ENCODE measurements around the gene SLC34A1.
A peak's percentile ranks its signal among the peaks of the same experiment; 100 is the strongest.

The SLC34A1 gene

GRCh38 chr5:177346820-177347219 lies 37.4 kb upstream of the SLC34A1 start:
- peaks cover 34% of the 10 kb centered on the region for H3K36me3 ChIP-seq (ENCODE audit: control insufficient read depth, insufficient read depth, low read length)
- H3K4me1 ChIP-seq (ENCODE audit: control insufficient read depth, insufficient read depth, low read length), result peaks cover 21% of the 10 kb centered on the region
- H3K4me3 ChIP-seq (ENCODE audit: low read depth, low read length), result no peak overlapping the region
- no peak overlapping the region for H3K9ac ChIP-seq (ENCODE audit: low read length)
- H3K27ac ChIP-seq (ENCODE audit: low read depth, low read length), result no peak overlapping the region
- H3K27me3 ChIP-seq (ENCODE audit: control insufficient read depth, insufficient read depth, low read length), result no peaks in the 10 kb centered on the region
- no peaks in the 10 kb centered on the region for H3K9me3 ChIP-seq (ENCODE audit: control insufficient read depth, insufficient read depth, low read depth, low read length)

- no peaks in the 10 kb centered on the region for H3K9me3 ChIP-seq (ENCODE audit: control insufficient read depth, insufficient read depth, low read depth, low read length)
- no peak overlapping the region for H3K9ac ChIP-seq (ENCODE audit: low read length)
- H3K4me3 ChIP-seq (ENCODE audit: low read depth, low read length), result no peak overlapping the region
- H3K4me1 ChIP-seq (ENCODE audit: control insufficient read depth, insufficient read depth, low read length), result peaks cover 25% of the 10 kb centered on the region
- H3K27ac ChIP-seq (ENCODE audit: low read depth, low read length), result no peak overlapping the region
- H3K36me3 ChIP-seq (ENCODE audit: control insufficient read depth, insufficient read depth, low read length), result peaks cover 34% of the 10 kb centered on the region
- H3K27me3 ChIP-seq (ENCODE audit: control insufficient read depth, insufficient read depth, low read length), result no peaks in the 10 kb centered on the region
Measured at GRCh38 chr5:177347699-177348098, 36.5 kb upstream of the SLC34A1 start.

GRCh38 chr5:177349362-177349647 lies 34.9 kb upstream of the SLC34A1 start:
- Histone ChIP-seq H3K4me1 (ENCODE audit: control insufficient read depth, insufficient read depth, low read length) (peaks cover 25% of the 10 kb centered on the region), H3K27ac (ENCODE audit: low read depth, low read length) (no peak overlapping the region), H3K4me3 (ENCODE audit: low read depth, low read length) (peak overlapping the region; percentile 95; the same call in 1 of the 2 replicates), H3K9me3 (ENCODE audit: control insufficient read depth, insufficient read depth, low read depth, low read length) (no peaks in the 10 kb centered on the region), H3K36me3 (ENCODE audit: control insufficient read depth, insufficient read depth, low read length) (peaks cover 29% of the 10 kb centered on the region), H3K9ac (ENCODE audit: low read length) (no peak overlapping the region), H3K27me3 (ENCODE audit: control insufficient read depth, insufficient read depth, low read length) (no peaks in the 10 kb centered on the region)

GRCh38 chr5:177349762-177350161 lies 34.5 kb upstream of the SLC34A1 start:
- H3K4me1 ChIP-seq (ENCODE audit: control insufficient read depth, insufficient read depth, low read length), result peaks cover 25% of the 10 kb centered on the region
- no peak overlapping the region for H3K9ac ChIP-seq (ENCODE audit: low read length)
- peaks cover 28% of the 10 kb centered on the region for H3K36me3 ChIP-seq (ENCODE audit: control insufficient read depth, insufficient read depth, low read length)
- no peak overlapping the region for H3K27ac ChIP-seq (ENCODE audit: low read depth, low read length)
- peak overlapping the region; percentile 95 for H3K4me3 ChIP-seq (ENCODE audit: low read depth, low read length)
- H3K27me3 ChIP-seq (ENCODE audit: control insufficient read depth, insufficient read depth, low read length), result 0 out of 2 replicates have a peak, but pooled peaks cover 4% of the 10 kb centered on the region
- H3K9me3 ChIP-seq (ENCODE audit: control insufficient read depth, insufficient read depth, low read depth, low read length), result no peaks in the 10 kb centered on the region

GRCh38 chr5:177350776-177351391 lies 33.4 kb upstream of the SLC34A1 start:
- H3K27me3 ChIP-seq (ENCODE audit: control insufficient read depth, insufficient read depth, low read length), result 0 out of 2 replicates have a peak, but pooled peaks cover 9% of the 10 kb centered on the region

GRCh38 chr5:177351392-177352329 lies 32.6 kb upstream of the SLC34A1 start, which contains the start of gene LMAN2:
LMAN2 (minus strand) TSS chr5:177351668; CDS start chr5:177351647, 21 bp downstream.
- H3K4me3 ChIP-seq (ENCODE audit: low read depth, low read length), result peak within 1 kb of the TSS; percentile 95
- peaks cover 25% of the 10 kb centered on the region for H3K4me1 ChIP-seq (ENCODE audit: control insufficient read depth, insufficient read depth, low read length)
- H3K9me3 ChIP-seq (ENCODE audit: control insufficient read depth, insufficient read depth, low read depth, low read length), result peaks cover 3% of the 10 kb centered on the region; the same call in 1 of the 2 replicates
- peaks cover 26% of the 10 kb centered on the region for H3K36me3 ChIP-seq (ENCODE audit: control insufficient read depth, insufficient read depth, low read length)
- 0 out of 2 replicates have a peak, but pooled peaks cover 9% of the 10 kb centered on the region for H3K27me3 ChIP-seq (ENCODE audit: control insufficient read depth, insufficient read depth, low read length)
- peak within 1 kb of the TSS; percentile 95 for H3K9ac ChIP-seq (ENCODE audit: low read length)
- H3K27ac ChIP-seq (ENCODE audit: low read depth, low read length), result peak within 1 kb of the TSS; percentile 98

More at GRCh38 chr5:177350776-177351391, 33.4 kb upstream of the SLC34A1 start:
- H3K9ac ChIP-seq (ENCODE audit: low read length), result peak overlapping the region; percentile 95
- peaks cover 26% of the 10 kb centered on the region for H3K36me3 ChIP-seq (ENCODE audit: control insufficient read depth, insufficient read depth, low read length)
- peak overlapping the region; percentile 98; the same call in 1 of the 2 replicates for H3K27ac ChIP-seq (ENCODE audit: low read depth, low read length)
- peak overlapping the region; percentile 95 for H3K4me3 ChIP-seq (ENCODE audit: low read depth, low read length)
- peaks cover 3% of the 10 kb centered on the region; the same call in 1 of the 2 replicates for H3K9me3 ChIP-seq (ENCODE audit: control insufficient read depth, insufficient read depth, low read depth, low read length)
- peaks cover 25% of the 10 kb centered on the region for H3K4me1 ChIP-seq (ENCODE audit: control insufficient read depth, insufficient read depth, low read length)

GRCh38 chr5:177353093-177353492 lies 31.1 kb upstream of the SLC34A1 start:
- peaks cover 3% of the 10 kb centered on the region; the same call in 1 of the 2 replicates for H3K9me3 ChIP-seq (ENCODE audit: control insufficient read depth, insufficient read depth, low read depth, low read length)
- H3K4me3 ChIP-seq (ENCODE audit: low read depth, low read length), result no peak overlapping the region
- no peak overlapping the region for H3K27ac ChIP-seq (ENCODE audit: low read depth, low read length)
- H3K9ac ChIP-seq (ENCODE audit: low read length), result no peak overlapping the region
- H3K4me1 ChIP-seq (ENCODE audit: control insufficient read depth, insufficient read depth, low read length), result peaks cover 25% of the 10 kb centered on the region
- H3K27me3 ChIP-seq (ENCODE audit: control insufficient read depth, insufficient read depth, low read length), result 0 out of 2 replicates have a peak, but pooled peaks cover 9% of the 10 kb centered on the region
- H3K36me3 ChIP-seq (ENCODE audit: control insufficient read depth, insufficient read depth, low read length), result peaks cover 15% of the 10 kb centered on the region

- peaks cover 20% of the 10 kb centered on the region for H3K4me1 ChIP-seq (ENCODE audit: control insufficient read depth, insufficient read depth, low read length)
- H3K9ac ChIP-seq (ENCODE audit: low read length), result no peak overlapping the region
- H3K9me3 ChIP-seq (ENCODE audit: control insufficient read depth, insufficient read depth, low read depth, low read length), result peaks cover 3% of the 10 kb centered on the region; the same call in 1 of the 2 replicates
- no peak overlapping the region for H3K4me3 ChIP-seq (ENCODE audit: low read depth, low read length)
- H3K36me3 ChIP-seq (ENCODE audit: control insufficient read depth, insufficient read depth, low read length), result peaks cover 8% of the 10 kb centered on the region; the same call in 1 of the 2 replicates
- H3K27me3 ChIP-seq (ENCODE audit: control insufficient read depth, insufficient read depth, low read length), result 0 out of 2 replicates have a peak, but pooled peaks cover 9% of the 10 kb centered on the region
- no peak overlapping the region for H3K27ac ChIP-seq (ENCODE audit: low read depth, low read length)
Measured at GRCh38 chr5:177354256-177354655, 30.0 kb upstream of the SLC34A1 start.

- no peak overlapping the region for H3K9ac ChIP-seq (ENCODE audit: low read length)
- no peak overlapping the region for H3K4me3 ChIP-seq (ENCODE audit: low read depth, low read length)
- no peak overlapping the region for H3K27ac ChIP-seq (ENCODE audit: low read depth, low read length)
- peaks cover 9% of the 10 kb centered on the region; the same call in 1 of the 2 replicates for H3K27me3 ChIP-seq (ENCODE audit: control insufficient read depth, insufficient read depth, low read length)
- H3K9me3 ChIP-seq (ENCODE audit: control insufficient read depth, insufficient read depth, low read depth, low read length), result peaks cover 3% of the 10 kb centered on the region; the same call in 1 of the 2 replicates
- peaks cover 4% of the 10 kb centered on the region; the same call in 1 of the 2 replicates for H3K36me3 ChIP-seq (ENCODE audit: control insufficient read depth, insufficient read depth, low read length)
- peaks cover 16% of the 10 kb centered on the region for H3K4me1 ChIP-seq (ENCODE audit: control insufficient read depth, insufficient read depth, low read length)
Measured at GRCh38 chr5:177354711-177355110, 29.5 kb upstream of the SLC34A1 start.

GRCh38 chr5:177355162-177355867 lies 28.9 kb upstream of the SLC34A1 start:
- Histone ChIP-seq H3K9me3 (ENCODE audit: control insufficient read depth, insufficient read depth, low read depth, low read length) (peaks cover 3% of the 10 kb centered on the region; the same call in 1 of the 2 replicates), H3K27me3 (ENCODE audit: control insufficient read depth, insufficient read depth, low read length) (peaks cover 9% of the 10 kb centered on the region; the same call in 1 of the 2 replicates), H3K27ac (ENCODE audit: low read depth, low read length) (no peak overlapping the region), H3K4me1 (ENCODE audit: control insufficient read depth, insufficient read depth, low read length) (peaks cover 10% of the 10 kb centered on the region), H3K4me3 (ENCODE audit: low read depth, low read length) (no peak overlapping the region), H3K36me3 (ENCODE audit: control insufficient read depth, insufficient read depth, low read length) (no peaks in the 10 kb centered on the region), H3K9ac (ENCODE audit: low read length) (no peak overlapping the region)

Measured in HUES6 (cell line).